Measurements from ENCODE around the gene TMEM17. TPM values are rescaled to one million over a fixed set of nuclear protein-coding genes. Genes with fewer than 3 reads are reported as not detected.

The TMEM17 gene
- total RNA-seq, 2 experiments from 2014 or later = not detected

DNA sequence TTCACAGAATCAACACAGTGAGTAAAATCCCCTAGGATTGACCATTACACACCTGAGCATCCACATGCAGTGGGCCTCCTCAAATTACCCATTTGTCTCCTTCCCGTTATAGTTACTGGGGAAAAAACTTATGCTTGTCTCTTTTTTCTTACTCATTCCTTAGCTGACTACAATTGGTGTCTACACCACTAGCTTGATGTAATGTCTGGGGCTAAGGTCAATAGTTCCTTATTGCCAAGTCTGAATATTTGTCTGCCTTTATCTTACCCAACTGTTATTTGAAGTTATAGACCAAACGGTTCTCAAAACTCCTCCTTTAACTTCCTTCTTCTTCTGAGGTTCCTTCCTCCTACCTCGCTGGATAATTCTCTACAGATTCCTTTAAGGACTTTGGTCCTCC, 41.9 kb upstream of the TMEM17 start:
- Histone ChIP-seq H2AFZ (ENCODE audit: low read length) (no peak overlapping the region), H3K27ac (ENCODE audit: low read depth, low read length, poor library complexity, severe bottlenecking) (no peak overlapping the region), H4K20me1 (ENCODE audit: insufficient read depth, low read length) (no peaks in the 10 kb centered on the region), H3K4me3 (ENCODE audit: low read depth, low read length, poor library complexity, severe bottlenecking) (no peak overlapping the region), H3K4me2 (ENCODE audit: low read length) (no peak overlapping the region), H3K36me3 (ENCODE audit: insufficient read depth, low read length) (no peaks in the 10 kb centered on the region), H3K9me3 (ENCODE audit: low read length) (no peaks in the 10 kb centered on the region), H3K4me1 (ENCODE audit: insufficient read depth, low read length, poor library complexity, severe bottlenecking) (no peaks in the 10 kb centered on the region), H3K9me2 (ENCODE audit: insufficient read depth, low read length) (no peaks in the 10 kb centered on the region), H3K79me2 (ENCODE audit: insufficient read depth, low read depth, low read length) (no peaks in the 10 kb centered on the region)
- TF ChIP-seq, protein P1, sequence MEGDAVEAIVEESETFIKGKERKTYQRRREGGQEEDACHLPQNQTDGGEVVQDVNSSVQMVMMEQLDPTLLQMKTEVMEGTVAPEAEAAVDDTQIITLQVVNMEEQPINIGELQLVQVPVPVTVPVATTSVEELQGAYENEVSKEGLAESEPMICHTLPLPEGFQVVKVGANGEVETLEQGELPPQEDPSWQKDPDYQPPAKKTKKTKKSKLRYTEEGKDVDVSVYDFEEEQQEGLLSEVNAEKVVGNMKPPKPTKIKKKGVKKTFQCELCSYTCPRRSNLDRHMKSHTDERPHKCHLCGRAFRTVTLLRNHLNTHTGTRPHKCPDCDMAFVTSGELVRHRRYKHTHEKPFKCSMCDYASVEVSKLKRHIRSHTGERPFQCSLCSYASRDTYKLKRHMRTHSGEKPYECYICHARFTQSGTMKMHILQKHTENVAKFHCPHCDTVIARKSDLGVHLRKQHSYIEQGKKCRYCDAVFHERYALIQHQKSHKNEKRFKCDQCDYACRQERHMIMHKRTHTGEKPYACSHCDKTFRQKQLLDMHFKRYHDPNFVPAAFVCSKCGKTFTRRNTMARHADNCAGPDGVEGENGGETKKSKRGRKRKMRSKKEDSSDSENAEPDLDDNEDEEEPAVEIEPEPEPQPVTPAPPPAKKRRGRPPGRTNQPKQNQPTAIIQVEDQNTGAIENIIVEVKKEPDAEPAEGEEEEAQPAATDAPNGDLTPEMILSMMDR (conservative IDR thresholded peaks at IDR 0.05; ENCODE audit: low read length) = no peak
- TF ChIP-seq EZH2phosphoT487 (IDR thresholded peaks at IDR 0.05; ENCODE audit: borderline replicate concordance, low read depth, low read length) = no peak
- DNase-seq (ENCODE audit: low spot score) = no peak
- intact Hi-C loops (cut with micrococcal nuclease; ENCODE audit: unreplicated experiment) = no loop called here
- BruUV-seq (replicated peaks) = no TSS peak
- ChIA-PET POLR2A (no interaction called here), CTCF (ENCODE audit: unreplicated experiment) (no interaction called here)

- CTCF ChIA-PET (ENCODE audit: unreplicated experiment) = no interaction called here
- no peak overlapping the region for H3K4me3 ChIP-seq (ENCODE audit: low read depth, low read length, poor library complexity, severe bottlenecking)
- BruUV-seq (replicated peaks) = no TSS peak
- no peaks in the 10 kb centered on the region for H3K4me1 ChIP-seq (ENCODE audit: insufficient read depth, low read length, poor library complexity, severe bottlenecking)
- POLR2A ChIA-PET = no interaction called here
- H3K9me3 ChIP-seq (ENCODE audit: low read length) = no peaks in the 10 kb centered on the region
- H4K20me1 ChIP-seq (ENCODE audit: insufficient read depth, low read length) = no peaks in the 10 kb centered on the region
- no peak overlapping the region for H3K4me2 ChIP-seq (ENCODE audit: low read length)
- no peaks in the 10 kb centered on the region for H3K79me2 ChIP-seq (ENCODE audit: insufficient read depth, low read depth, low read length)
- no peaks in the 10 kb centered on the region for H3K9me2 ChIP-seq (ENCODE audit: insufficient read depth, low read length)
- DNase-seq (ENCODE audit: low spot score) = no peak
- no peaks in the 10 kb centered on the region for H3K36me3 ChIP-seq (ENCODE audit: insufficient read depth, low read length)
- no peak for TF ChIP-seq EZH2phosphoT487 (IDR thresholded peaks at IDR 0.05; ENCODE audit: borderline replicate concordance, low read depth, low read length)
- TF ChIP-seq, protein P1 (conservative IDR thresholded peaks at IDR 0.05; ENCODE audit: low read length) = no peak
- no peak overlapping the region for H3K27ac ChIP-seq (ENCODE audit: low read depth, low read length, poor library complexity, severe bottlenecking)
- intact Hi-C loops (cut with micrococcal nuclease; ENCODE audit: unreplicated experiment) = no loop called here
- no peak overlapping the region for H2AFZ ChIP-seq (ENCODE audit: low read length)
Observed at GRCh38 chr2:62545261-62545660, 39.3 kb upstream of the TMEM17 start.

DNA sequence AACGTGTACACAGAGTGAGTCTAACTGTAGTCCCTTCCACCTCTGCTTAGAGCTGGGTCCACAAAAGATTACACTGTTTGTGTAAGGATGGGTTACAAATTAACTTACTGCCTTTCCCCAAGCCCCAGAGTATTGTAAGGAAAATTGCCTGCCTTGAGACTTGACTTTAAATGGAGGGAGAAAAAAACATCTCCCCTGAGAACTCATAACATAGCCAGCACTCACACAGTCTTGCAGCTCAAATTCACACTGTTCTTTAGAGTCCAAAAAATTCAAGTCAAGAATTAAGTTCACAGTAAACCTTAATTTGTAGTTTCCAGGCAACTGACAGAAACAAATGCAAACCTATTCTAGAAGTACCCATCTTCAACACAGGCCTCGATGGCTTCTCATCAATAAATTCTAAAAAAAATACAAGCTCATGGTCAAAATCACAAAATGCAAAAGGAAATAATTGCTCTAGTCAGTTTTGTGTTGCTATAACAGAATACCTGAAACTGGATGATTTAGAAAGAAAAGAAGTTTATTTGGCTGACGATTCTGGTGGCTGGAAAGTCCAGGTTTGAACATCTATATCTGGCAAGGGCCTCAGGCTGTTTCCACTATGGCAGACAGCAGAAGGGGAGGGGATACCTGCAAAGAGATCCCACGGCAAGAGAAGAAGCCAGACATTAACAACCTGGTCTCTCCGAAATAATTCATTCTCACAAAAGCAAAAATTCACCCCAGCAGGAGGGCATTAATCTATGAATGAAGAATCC, 34.6 kb upstream of the TMEM17 start:
- ChIA-PET POLR2A (no interaction called here), CTCF (ENCODE audit: unreplicated experiment) (interaction anchor here (0.5 kb wide), 1 partner anchor 124 kb away, joined by 4 read pairs; no protein-coding TSS in a partner anchor)
- intact Hi-C loops (cut with micrococcal nuclease; ENCODE audit: unreplicated experiment) = no loop called here
- TF ChIP-seq EZH2phosphoT487 (IDR thresholded peaks at IDR 0.05; ENCODE audit: borderline replicate concordance, low read depth, low read length) = no peak
- TF ChIP-seq, protein P1 (conservative IDR thresholded peaks at IDR 0.05; ENCODE audit: low read length) = no peak
- Histone ChIP-seq H3K4me1 (ENCODE audit: insufficient read depth, low read length, poor library complexity, severe bottlenecking) (no peaks in the 10 kb centered on the region), H3K9me3 (ENCODE audit: low read length) (no peaks in the 10 kb centered on the region), H3K27ac (ENCODE audit: low read depth, low read length, poor library complexity, severe bottlenecking) (no peak overlapping the region), H3K4me3 (ENCODE audit: low read depth, low read length, poor library complexity, severe bottlenecking) (no peak overlapping the region), H3K36me3 (ENCODE audit: insufficient read depth, low read length) (no peaks in the 10 kb centered on the region), H3K4me2 (ENCODE audit: low read length) (no peak overlapping the region), H3K9me2 (ENCODE audit: insufficient read depth, low read length) (no peaks in the 10 kb centered on the region), H3K79me2 (ENCODE audit: insufficient read depth, low read depth, low read length) (no peaks in the 10 kb centered on the region), H2AFZ (ENCODE audit: low read length) (no peak overlapping the region), H4K20me1 (ENCODE audit: insufficient read depth, low read length) (no peaks in the 10 kb centered on the region)
- no TSS peak for BruUV-seq (replicated peaks)
- no peak for DNase-seq (ENCODE audit: low spot score)
